ENCODE measurements around the gene CYP4Z1. TPM values are rescaled to one million over a fixed set of nuclear protein-coding genes. Genes with fewer than 3 reads are reported as not detected.

Gene CYP4Z1
- total and polyA plus RNA-seq, 7 donors, result 0.27 to 1.9 (median 1.1) TPM; not detected in 3

GRCh38 chr1:47160716-47161115, 93.7 kb downstream of the CYP4Z1 start:
- intact Hi-C loops (cut with DNase I), result no loop called here
- H3K27me3 ChIP-seq, result no peaks in the 10 kb centered on the region
- no peaks in the 10 kb centered on the region for H3K4me1 ChIP-seq
- H3K4me3 ChIP-seq, result no peak overlapping the region
- H3K36me3 ChIP-seq, result no peaks in the 10 kb centered on the region
- DNase-seq, result no peak
- no peak overlapping the region for H3K27ac ChIP-seq
- TF ChIP-seq, protein P1, sequence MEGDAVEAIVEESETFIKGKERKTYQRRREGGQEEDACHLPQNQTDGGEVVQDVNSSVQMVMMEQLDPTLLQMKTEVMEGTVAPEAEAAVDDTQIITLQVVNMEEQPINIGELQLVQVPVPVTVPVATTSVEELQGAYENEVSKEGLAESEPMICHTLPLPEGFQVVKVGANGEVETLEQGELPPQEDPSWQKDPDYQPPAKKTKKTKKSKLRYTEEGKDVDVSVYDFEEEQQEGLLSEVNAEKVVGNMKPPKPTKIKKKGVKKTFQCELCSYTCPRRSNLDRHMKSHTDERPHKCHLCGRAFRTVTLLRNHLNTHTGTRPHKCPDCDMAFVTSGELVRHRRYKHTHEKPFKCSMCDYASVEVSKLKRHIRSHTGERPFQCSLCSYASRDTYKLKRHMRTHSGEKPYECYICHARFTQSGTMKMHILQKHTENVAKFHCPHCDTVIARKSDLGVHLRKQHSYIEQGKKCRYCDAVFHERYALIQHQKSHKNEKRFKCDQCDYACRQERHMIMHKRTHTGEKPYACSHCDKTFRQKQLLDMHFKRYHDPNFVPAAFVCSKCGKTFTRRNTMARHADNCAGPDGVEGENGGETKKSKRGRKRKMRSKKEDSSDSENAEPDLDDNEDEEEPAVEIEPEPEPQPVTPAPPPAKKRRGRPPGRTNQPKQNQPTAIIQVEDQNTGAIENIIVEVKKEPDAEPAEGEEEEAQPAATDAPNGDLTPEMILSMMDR (IDR thresholded peaks at IDR 0.05), result no peak
- TF ChIP-seq POLR2AphosphoS5 (IDR thresholded peaks at IDR 0.05), result no peak
- TF ChIP-seq EP300 (IDR thresholded peaks at IDR 0.05), result no peak
- TF ChIP-seq POLR2A (IDR thresholded peaks at IDR 0.05), result no peak
- peaks cover 0 to 3% (median 0%) of the 10 kb centered on the region in 4 donors for H3K9me3 ChIP-seq

GRCh38 chr1:47161298-47162040, 94.4 kb downstream of the CYP4Z1 start:
- Histone ChIP-seq H3K27me3 (no peaks in the 10 kb centered on the region), H3K9me3 (peaks cover 0 to 3% (median 1%) of the 10 kb centered on the region in 4 donors), H3K36me3 (no peaks in the 10 kb centered on the region), H3K4me1 (no peaks in the 10 kb centered on the region), H3K27ac (no peak overlapping the region), H3K4me3 (no peak overlapping the region)
- no peak for DNase-seq
- TF ChIP-seq POLR2A (IDR thresholded peaks at IDR 0.05), result no peak
- no peak for TF ChIP-seq EP300 (IDR thresholded peaks at IDR 0.05)
- TF ChIP-seq POLR2AphosphoS5 (IDR thresholded peaks at IDR 0.05), result no peak
- TF ChIP-seq, protein P1 (IDR thresholded peaks at IDR 0.05), result no peak
- intact Hi-C loops (cut with DNase I), result no loop called here
- whole genome bisulfite sequencing, 2 donors, result 76 to 81% methylated on average over 5 of the region's 5 CpGs

DNA sequence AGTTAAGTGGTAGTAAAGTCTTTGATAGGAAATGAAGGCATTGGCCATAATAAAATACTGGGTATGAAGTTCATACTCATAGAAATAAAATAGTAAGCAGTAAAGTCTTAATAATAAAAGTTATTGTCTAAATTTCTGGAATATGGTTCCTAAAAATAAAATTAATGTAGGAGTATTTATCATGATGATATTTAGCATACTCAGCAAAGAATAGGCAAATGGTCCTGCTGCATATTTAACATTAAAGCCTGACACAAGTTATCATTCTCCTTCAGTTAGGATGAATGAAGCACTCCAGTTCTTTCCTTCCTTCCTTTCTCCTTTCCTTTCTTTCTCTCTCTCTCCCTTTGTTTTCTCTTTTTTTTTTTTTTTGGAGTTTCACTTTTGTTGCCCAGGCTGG, 97.5 kb downstream of the CYP4Z1 start:
- H3K9me3 ChIP-seq, result peaks cover 0 to 3% (median 1%) of the 10 kb centered on the region in 4 donors
- intact Hi-C loops (cut with DNase I), result no loop called here
- no peak for DNase-seq
- no peaks in the 10 kb centered on the region for H3K4me1 ChIP-seq
- H3K4me3 ChIP-seq, result no peak overlapping the region
- TF ChIP-seq POLR2AphosphoS5 (IDR thresholded peaks at IDR 0.05) (no peak), EP300 (IDR thresholded peaks at IDR 0.05) (no peak), POLR2A (IDR thresholded peaks at IDR 0.05) (no peak)
- TF ChIP-seq, protein P1 (IDR thresholded peaks at IDR 0.05), result no peak
- no peaks in the 10 kb centered on the region for H3K27me3 ChIP-seq
- no peak overlapping the region for H3K27ac ChIP-seq
- H3K36me3 ChIP-seq, result no peaks in the 10 kb centered on the region

Other genes starting within 250 kb of the CYP4Z1 start
- gene CYP4A11, start 125.8 kb upstream of the CYP4Z1 start, total RNA-seq, result not detected
- not detected for gene CYP4A11, start 125.8 kb upstream of the CYP4Z1 start, polyA plus RNA-seq
- 1 to 10 TPM in 3 of 4 donors, under 1 TPM in 1; 0.81 to 7.5 (median 4.1) TPM for gene CYP4X1, start 43.6 kb upstream of the CYP4Z1 start, total RNA-seq
- gene CYP4X1, start 43.6 kb upstream of the CYP4Z1 start, polyA plus RNA-seq, result 1 to 10 TPM in 1 of 3 donors, under 1 TPM in 1, not detected in 1; 0.60 to 2.0 TPM
- 1 to 10 TPM in 1 of 4 donors, not detected in 3; 1.4 TPM for gene CYP4A22, start 70.2 kb downstream of the CYP4Z1 start, total RNA-seq
- gene CYP4A22, start 70.2 kb downstream of the CYP4Z1 start, polyA plus RNA-seq, result not detected
- gene PDZK1IP1, start 122.8 kb downstream of the CYP4Z1 start, total RNA-seq, result not detected
- gene PDZK1IP1, start 122.8 kb downstream of the CYP4Z1 start, polyA plus RNA-seq, result 100 to 1,000 TPM in 1 of 3 donors, 10 to 100 TPM in 2; 31.9 to 291 (median 35.4) TPM
- gene TAL1, start 165.0 kb downstream of the CYP4Z1 start, total RNA-seq, result 1 to 10 TPM; 2.3 to 3.9 (median 3.2) TPM
- gene TAL1, start 165.0 kb downstream of the CYP4Z1 start, polyA plus RNA-seq, result 1 to 10 TPM in 2 of 3 donors, not detected in 1; 1.2 to 1.4 TPM
- under 1 TPM; 0.28 to 0.71 (median 0.44) TPM for gene STIL, start 246.9 kb downstream of the CYP4Z1 start, total RNA-seq
- 1 to 10 TPM; 1.4 to 5.7 (median 2.4) TPM for gene STIL, start 246.9 kb downstream of the CYP4Z1 start, polyA plus RNA-seq